Measurements from ENCODE around the gene NPW.

DNA sequence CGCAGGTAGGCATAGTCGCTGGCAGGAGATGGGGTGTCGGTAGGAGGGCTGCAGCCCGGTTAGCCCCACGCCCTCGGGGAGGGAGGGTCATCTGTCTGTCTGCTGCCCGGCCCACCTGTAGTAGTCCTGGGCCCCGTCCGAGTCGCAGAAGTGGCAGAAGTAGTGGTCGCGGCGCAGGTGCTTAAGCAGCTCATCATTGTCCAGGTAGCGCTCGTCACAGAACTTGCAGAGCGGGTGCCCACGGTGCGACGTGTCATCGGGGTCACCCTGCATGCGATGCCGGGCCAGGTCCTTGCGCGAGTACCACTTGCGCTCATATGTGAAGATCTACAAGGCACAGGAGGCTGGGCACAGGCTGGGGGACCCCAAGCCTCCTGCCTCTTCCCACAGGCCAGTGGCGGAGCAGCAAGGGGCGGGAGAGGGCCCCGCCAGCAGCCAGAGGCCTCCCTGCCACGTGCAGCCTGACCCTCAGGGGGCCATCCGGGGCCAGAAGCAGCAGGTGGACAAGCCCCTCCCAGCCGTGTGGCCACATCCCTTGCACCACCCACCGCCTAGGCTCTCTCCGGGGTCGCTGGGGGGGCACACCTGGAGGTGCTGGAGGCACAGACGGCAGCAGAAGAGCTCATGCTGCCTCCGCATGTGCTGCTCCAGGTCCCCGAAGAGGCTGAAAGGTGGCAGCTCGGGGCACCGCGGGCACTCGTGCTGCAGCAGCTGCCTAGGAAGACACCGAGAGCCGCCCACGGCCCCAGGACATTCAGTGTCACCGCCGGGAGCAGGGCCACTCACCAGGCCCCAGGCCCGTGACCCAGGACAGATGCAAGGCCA, 17.0 kb upstream of the NPW start:
- TF ChIP-seq, protein P1, sequence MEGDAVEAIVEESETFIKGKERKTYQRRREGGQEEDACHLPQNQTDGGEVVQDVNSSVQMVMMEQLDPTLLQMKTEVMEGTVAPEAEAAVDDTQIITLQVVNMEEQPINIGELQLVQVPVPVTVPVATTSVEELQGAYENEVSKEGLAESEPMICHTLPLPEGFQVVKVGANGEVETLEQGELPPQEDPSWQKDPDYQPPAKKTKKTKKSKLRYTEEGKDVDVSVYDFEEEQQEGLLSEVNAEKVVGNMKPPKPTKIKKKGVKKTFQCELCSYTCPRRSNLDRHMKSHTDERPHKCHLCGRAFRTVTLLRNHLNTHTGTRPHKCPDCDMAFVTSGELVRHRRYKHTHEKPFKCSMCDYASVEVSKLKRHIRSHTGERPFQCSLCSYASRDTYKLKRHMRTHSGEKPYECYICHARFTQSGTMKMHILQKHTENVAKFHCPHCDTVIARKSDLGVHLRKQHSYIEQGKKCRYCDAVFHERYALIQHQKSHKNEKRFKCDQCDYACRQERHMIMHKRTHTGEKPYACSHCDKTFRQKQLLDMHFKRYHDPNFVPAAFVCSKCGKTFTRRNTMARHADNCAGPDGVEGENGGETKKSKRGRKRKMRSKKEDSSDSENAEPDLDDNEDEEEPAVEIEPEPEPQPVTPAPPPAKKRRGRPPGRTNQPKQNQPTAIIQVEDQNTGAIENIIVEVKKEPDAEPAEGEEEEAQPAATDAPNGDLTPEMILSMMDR (IDR thresholded peaks at IDR 0.05), result no peak
- TF ChIP-seq POLR2A (IDR thresholded peaks at IDR 0.05), result no peak

Data from esophagus squamous epithelium (tissue), 4 donors.